T-cell (primary cell): ENCODE measurements around the gene P4HA3. TPM values are rescaled to one million over a fixed set of nuclear protein-coding genes. Genes with fewer than 3 reads are reported as not detected.

Experiments used
- ATAC-seq, 4 experiments: fragments of 200-7000 bp in 3 of 4; fragments of 150-1000 bp in 1 of 4; cut with Tn5 transposase; replicated peaks in 1 of 4; 1 replicate in 3 of 4; 2 replicates in 1 of 4; pipeline ENCODE4 v1.10.0; 2021; ENCODE audit warnings: moderate library complexity in 3 of 4, mild to moderate bottlenecking in 2 of 4, moderate number of reproducible peaks in 1 of 4
- CTCF ChIA-PET, 2 donors: fragments of 300-600 bp; sonication (Branson Sonifier 250); formaldehyde crosslinking; loops; one replicate each; lab custom pipeline; 2022; ENCODE audit warnings: antibody characterized with exemption in 2 of 2; lab: Charles Lee
- POLR2A ChIA-PET, 2 donors: fragments of 300-600 bp; sonication (Branson Sonifier 250); formaldehyde crosslinking; loops; one replicate each; lab custom pipeline; 2022; ENCODE audit warnings: antibody characterized with exemption in 2 of 2; lab: Charles Lee
- DNase-seq, 35 experiments: peaks; one replicate each; pipeline versions ENCODE4 v3.0.0 to v3.0.0-alpha.2; 2013 to 2023
- H3K27ac ChIP-seq: one replicate; pipeline ENCODE4 v1.5.1; 2013; ENCODE audit warnings: low read length
- H3K27me3 ChIP-seq, 2 experiments: replicated peaks in 1 of 2; 1 replicate in 1 of 2; 2 replicates in 1 of 2; pipeline versions ENCODE4 v1.6.1 to v1.7.0; 2013; ENCODE audit warnings: low read length in 1 of 2, mixed read lengths in 1 of 2; ENCODE audit not compliant: control insufficient read depth in 2 of 2, insufficient read depth in 2 of 2; ENCODE audit errors: extremely low read depth in 1 of 2
- H3K36me3 ChIP-seq, 2 donors: 1 replicate in 1 of 2; 2 replicates in 1 of 2; pipeline versions ENCODE4 v1.6.1 to v1.7.0; 2013; ENCODE audit warnings: low read length in 1 of 2; ENCODE audit not compliant: control insufficient read depth in 2 of 2, insufficient read depth in 1 of 2; ENCODE audit errors: extremely low read depth in 1 of 2
- H3K4me1 ChIP-seq, 2 experiments: 1 replicate in 1 of 2; 2 replicates in 1 of 2; pipeline versions ENCODE4 v1.6.1 to v1.7.0; 2013; ENCODE audit warnings: low read length in 2 of 2, mixed read lengths in 1 of 2; ENCODE audit not compliant: insufficient read depth in 2 of 2, control insufficient read depth in 1 of 2; ENCODE audit errors: extremely low read depth in 1 of 2
- H3K4me3 ChIP-seq, 2 donors: 1 replicate in 1 of 2; 2 replicates in 1 of 2; pipeline versions ENCODE4 v1.5.1 to v1.7.0; 2013; ENCODE audit warnings: mild to moderate bottlenecking in 2 of 2, low read length in 1 of 2, moderate library complexity in 1 of 2; ENCODE audit not compliant: control insufficient read depth in 1 of 2; ENCODE audit errors: extremely low read depth in 1 of 2
- H3K9me3 ChIP-seq: 2 replicates; pipeline ENCODE4 v1.7.0; 2013
- H3K27ac Mint-ChIP-seq, 2 donors: one replicate each; pipeline ENCODE4 v1.8.0; 2020 to 2021; ENCODE audit warnings: mild to moderate bottlenecking in 2 of 2, mixed read lengths in 2 of 2
- H3K27me3 Mint-ChIP-seq, 2 donors: one replicate each; pipeline ENCODE4 v1.8.0; 2021 to 2022; ENCODE audit warnings: mixed read lengths in 2 of 2
- H3K36me3 Mint-ChIP-seq: one replicate; pipeline ENCODE4 v1.8.0; 2021; ENCODE audit warnings: mixed read lengths
- H3K4me1 Mint-ChIP-seq, 3 donors: one replicate each; pipeline ENCODE4 v1.8.0; 2020 to 2022; ENCODE audit warnings: mixed read lengths in 3 of 3, mild to moderate bottlenecking in 1 of 3
- H3K4me3 Mint-ChIP-seq, 3 donors: one replicate each; pipeline ENCODE4 v1.8.0; 2020 to 2022; ENCODE audit warnings: mild to moderate bottlenecking in 3 of 3, mixed read lengths in 3 of 3, moderate library complexity in 3 of 3
- H3K9me3 Mint-ChIP-seq, 3 donors: one replicate each; pipeline ENCODE4 v1.8.0; 2020 to 2022; ENCODE audit warnings: mixed read lengths in 3 of 3
- WGBS: methylation state at CpG from one replicate; pipeline ENCODE4 v1.1.5; 2013; ENCODE audit warnings: missing lambda C conversion rate; ENCODE audit not compliant: insufficient coverage; 5-methylcytosine and 5-hydroxymethylcytosine counted together
- total RNA-seq, 35 experiments: library from RNA in 6 of 35; stranded (reverse) in 6 of 35; fragments of 120-200 nt in 1 of 35; gene quantifications; one replicate each; pipeline versions ENCODE4 v1.2.1 to v1.2.4 and lab custom pipeline; 2013 to 2026

Gene P4HA3
- total RNA-seq (not detected), total RNA-seq (lab: John Stamatoyannopoulos, UW) (0 to 0.20 (median 0) reads per million in 29 experiments)
- not detected for total RNA-seq (2013)

DNA sequence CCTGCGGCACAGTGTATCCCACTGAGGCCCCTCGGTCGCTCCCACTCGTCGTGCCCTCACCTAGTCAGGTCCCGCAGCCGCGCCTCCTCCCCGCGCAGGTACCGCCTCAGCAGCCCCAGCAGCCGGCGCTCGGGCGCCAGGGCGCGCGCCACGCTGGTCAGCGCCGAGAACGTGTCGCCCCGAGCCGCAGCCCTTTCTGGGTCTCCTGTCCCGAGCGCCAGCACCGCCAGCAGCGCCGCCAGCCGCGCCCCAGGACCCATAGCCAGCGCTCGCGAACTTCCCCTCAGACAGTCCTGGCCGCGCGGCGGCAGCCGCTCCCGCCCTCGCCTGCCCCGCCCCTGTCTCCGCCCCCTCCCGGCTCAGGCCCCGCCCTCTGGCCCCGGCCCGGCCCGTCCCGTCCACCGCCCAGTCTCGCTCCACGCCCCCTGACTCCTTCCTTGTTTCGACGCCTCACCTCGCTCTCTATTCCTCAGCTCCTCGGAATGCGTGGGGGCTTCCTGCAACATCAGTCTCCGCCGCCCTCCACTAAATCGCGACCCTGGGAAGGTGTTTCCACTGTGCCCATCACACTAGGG is at the start of gene P4HA3:
TSS of gene P4HA3 (minus strand) at position 289 of the 575 bp plus-strand sequence. CDS start at position 260, 29 bp downstream.
- Histone ChIP-seq H3K36me3 (no peaks in the 10 kb centered on the region), H3K27ac (no peak within 1 kb of the TSS), H3K9me3 (no peaks in the 10 kb centered on the region), H3K27me3 (peaks cover 5 to 18% of the 10 kb centered on the region in 2 experiments), H3K4me3 (peak within 1 kb of the TSS in 1 of 2 donors; percentile 5), H3K4me1 (peaks cover 2 to 6% of the 10 kb centered on the region in 2 experiments)
- ATAC-seq: peak; percentile 83 to 95 (median 87)
- 6% methylated on average over 57 of the region's 62 CpGs for WGBS
- POLR2A ChIA-PET: no interaction called here
- Mint-ChIP-seq H3K27me3 (peaks cover 24 to 40% of the 10 kb centered on the region in 2 donors), H3K9me3 (peaks cover 0 to 1% (median under 1%) of the 10 kb centered on the region in 3 donors), H3K4me1 (peaks cover 7 to 12% (median 10%) of the 10 kb centered on the region in 3 donors), H3K4me3 (peak within 1 kb of the TSS; percentile 53 to 72 (median 55)), H3K27ac (no peak within 1 kb of the TSS), H3K36me3 (no peaks in the 10 kb centered on the region)
- peak in 32 of 35 experiments; percentile 4 to 54 (median 28) for DNase-seq
- CTCF ChIA-PET: no interaction called here

- POLR2A ChIA-PET: no interaction called here
- ATAC-seq (no peak), DNase-seq (no peak)
- H3K27me3 Mint-ChIP-seq: no peaks in the 10 kb centered on the region
- H3K27ac Mint-ChIP-seq: no peak overlapping the region
- CTCF ChIA-PET: no interaction called here
- Histone ChIP-seq H3K27me3 (no peaks in the 10 kb centered on the region), H3K9me3 (no peaks in the 10 kb centered on the region), H3K27ac (no peak overlapping the region), H3K4me1 (no peaks in the 10 kb centered on the region), H3K36me3 (peaks cover 5 to 29% of the 10 kb centered on the region in 2 donors), H3K4me3 (no peak overlapping the region)
- H3K4me3 Mint-ChIP-seq: no peak overlapping the region
- no CpG with 5 or more reads among the region's 1 CpG for WGBS
- no peaks in the 10 kb centered on the region for H3K9me3 Mint-ChIP-seq
- peaks cover 69% of the 10 kb centered on the region for H3K36me3 Mint-ChIP-seq
- H3K4me1 Mint-ChIP-seq: no peaks in the 10 kb centered on the region
Observed at GRCh38 chr11:74357449-74357848, 46.0 kb upstream of the P4HA3 start.

DNA sequence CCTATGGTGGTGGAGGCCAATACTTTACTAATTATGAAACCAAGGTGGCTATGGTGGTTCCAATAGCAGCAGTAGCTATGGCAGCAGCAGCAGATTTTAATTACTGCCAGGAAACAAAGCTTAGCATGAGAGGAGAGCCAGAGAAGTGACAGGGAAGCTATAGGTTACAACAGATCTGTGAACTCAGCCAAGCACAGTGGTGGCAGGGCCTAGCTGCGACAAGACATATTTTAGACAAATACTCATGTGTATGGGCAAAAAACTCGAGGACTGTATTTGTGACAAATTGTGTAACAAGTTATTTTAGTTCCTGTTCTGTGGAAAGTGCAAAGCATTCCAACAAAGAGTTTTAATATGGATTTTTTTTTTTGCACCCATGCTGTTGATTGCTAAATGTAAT is 44.2 kb upstream of the P4HA3 start:
- 100% methylated on average over 2 of the region's 2 CpGs for WGBS
- H3K36me3 Mint-ChIP-seq: peaks cover 62% of the 10 kb centered on the region
- H3K4me3 Mint-ChIP-seq: no peak overlapping the region
- H3K27me3 ChIP-seq: no peaks in the 10 kb centered on the region
- H3K4me1 Mint-ChIP-seq: no peaks in the 10 kb centered on the region
- ATAC-seq (no peak), DNase-seq (no peak)
- H3K9me3 ChIP-seq: no peaks in the 10 kb centered on the region
- no peak overlapping the region for H3K27ac ChIP-seq
- CTCF ChIA-PET: no interaction called here
- H3K27ac Mint-ChIP-seq: no peak overlapping the region
- no peaks in the 10 kb centered on the region for H3K4me1 ChIP-seq
- POLR2A ChIA-PET: interaction anchor here in 1 of 2 donors (0.7 kb wide), 1 partner anchor 23 kb away, joined by 3 read pairs; no protein-coding TSS in a partner anchor
- peaks cover 5 to 29% of the 10 kb centered on the region in 2 donors for H3K36me3 ChIP-seq
- no peaks in the 10 kb centered on the region for H3K9me3 Mint-ChIP-seq
- no peaks in the 10 kb centered on the region for H3K27me3 Mint-ChIP-seq
- no peak overlapping the region for H3K4me3 ChIP-seq

GRCh38 chr11:74354036-74354435 is 42.6 kb upstream of the P4HA3 start:
- no peaks in the 10 kb centered on the region for H3K9me3 Mint-ChIP-seq
- H3K4me1 Mint-ChIP-seq: no peaks in the 10 kb centered on the region
- no peak overlapping the region for H3K4me3 Mint-ChIP-seq
- H3K4me1 ChIP-seq: no peaks in the 10 kb centered on the region
- DNase-seq (no peak), ATAC-seq (no peak)
- POLR2A ChIA-PET: no interaction called here
- H3K27me3 Mint-ChIP-seq: no peaks in the 10 kb centered on the region
- CTCF ChIA-PET: no interaction called here
- H3K4me3 ChIP-seq: no peak overlapping the region
- H3K27ac ChIP-seq: no peak overlapping the region
- H3K27ac Mint-ChIP-seq: no peak overlapping the region
- no peaks in the 10 kb centered on the region for H3K27me3 ChIP-seq
- no CpG with 5 or more reads among the region's 3 CpGs for WGBS
- H3K9me3 ChIP-seq: no peaks in the 10 kb centered on the region
- peaks cover 0 to 18% of the 10 kb centered on the region in 2 donors for H3K36me3 ChIP-seq
- H3K36me3 Mint-ChIP-seq: peaks cover 51% of the 10 kb centered on the region

GRCh38 chr11:74347381-74347780 is 35.9 kb upstream of the P4HA3 start:
- no peak overlapping the region for H3K4me3 Mint-ChIP-seq

DNA sequence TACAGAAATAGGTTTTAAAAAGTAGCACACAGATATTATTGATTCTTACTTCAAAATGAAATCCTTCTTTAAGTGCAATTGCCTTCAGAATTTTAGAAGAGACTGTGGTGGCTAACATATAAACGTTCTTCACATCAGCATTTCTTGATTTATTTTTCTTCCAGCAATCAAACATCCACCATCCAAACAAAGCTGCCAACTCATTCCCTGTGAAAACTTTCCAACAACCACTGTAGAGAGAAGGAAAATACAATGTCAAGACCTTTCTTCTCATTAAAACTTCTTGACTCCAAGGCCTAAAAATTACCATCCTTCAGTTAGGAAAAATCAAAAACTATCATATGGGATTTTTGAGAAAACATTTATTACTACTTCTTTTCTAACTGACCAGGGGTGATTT is 34.0 kb upstream of the P4HA3 start:
- DNase-seq (no peak), ATAC-seq (no peak)
- POLR2A ChIA-PET: no interaction called here
- H3K36me3 ChIP-seq: peaks cover 0 to 22% of the 10 kb centered on the region in 2 donors
- H3K4me1 ChIP-seq: no peaks in the 10 kb centered on the region
- no peaks in the 10 kb centered on the region for H3K4me1 Mint-ChIP-seq
- H3K9me3 Mint-ChIP-seq: no peaks in the 10 kb centered on the region
- H3K27me3 Mint-ChIP-seq: no peaks in the 10 kb centered on the region
- CTCF ChIA-PET: no interaction called here
- H3K36me3 Mint-ChIP-seq: peaks cover 47% of the 10 kb centered on the region
- H3K4me3 Mint-ChIP-seq: no peak overlapping the region
- H3K27ac ChIP-seq: no peak overlapping the region
- no peak overlapping the region for H3K4me3 ChIP-seq
- no peak overlapping the region for H3K27ac Mint-ChIP-seq
- no peaks in the 10 kb centered on the region for H3K9me3 ChIP-seq
- WGBS: no CpG with 5 or more reads among the region's 1 CpG
- no peaks in the 10 kb centered on the region for H3K27me3 ChIP-seq

More at GRCh38 chr11:74347381-74347780, 35.9 kb upstream of the P4HA3 start:
- H3K9me3 Mint-ChIP-seq: no peaks in the 10 kb centered on the region
- no peaks in the 10 kb centered on the region for H3K27me3 ChIP-seq
- no peaks in the 10 kb centered on the region for H3K9me3 ChIP-seq
- no peak overlapping the region for H3K27ac Mint-ChIP-seq
- H3K27me3 Mint-ChIP-seq: no peaks in the 10 kb centered on the region
- peaks cover 0 to 11% of the 10 kb centered on the region in 2 donors for H3K36me3 ChIP-seq
- ChIA-PET POLR2A (interaction anchor here in 1 of 2 donors (0.6 kb wide), 1 partner anchor 880 kb away, joined by 3 read pairs; no protein-coding TSS in a partner anchor), CTCF (no interaction called here)
- H3K4me1 ChIP-seq: no peaks in the 10 kb centered on the region
- H3K36me3 Mint-ChIP-seq: peaks cover 41% of the 10 kb centered on the region
- no peak overlapping the region for H3K4me3 ChIP-seq
- no CpG with 5 or more reads among the region's 2 CpGs for WGBS
- H3K4me1 Mint-ChIP-seq: no peaks in the 10 kb centered on the region
- ATAC-seq: no peak
- H3K27ac ChIP-seq: no peak overlapping the region
- DNase-seq: no peak
